A673 (cell line): ENCODE measurements around the gene XRCC4.

Experiments used
- CTCF ChIP-seq: fragments of 300-800, 200-600 bp; sonication (generic); conservative IDR thresholded peaks from 2 replicates; pipeline ENCODE4 v1.5.1; 2017; ENCODE audit warnings: low read depth, mild to moderate bottlenecking, antibody characterized with exemption, low read length, moderate library complexity, mixed read lengths
- EZH2 ChIP-seq: fragments of 200-600 bp; sonication (generic); IDR thresholded peaks from 2 replicates; pipeline ENCODE4 v1.6.1; 2017; ENCODE audit warnings: borderline replicate concordance, low read depth, mild to moderate bottlenecking, mixed read lengths, antibody characterized with exemption, low read length; ENCODE audit not compliant: poor library complexity, severe bottlenecking

GRCh38 chr5:83048277-83048676 lies 29.1 kb upstream of the XRCC4 start:
- TF ChIP-seq CTCF (no peak), EZH2 (no peak)
